HEK293T (cell line): ENCODE data around the gene BRF1.
"Not testable (repeated sequence)": the region's sequence is repeated elsewhere in the genome, so short reads cannot be mapped to it uniquely, and the experiment has no call there.

Experiments
- CTCF ChIA-PET: fragments of 350-600 bp; formaldehyde crosslinking; extraction: SDS; loops from one replicate; lab custom pipeline; 2021; ENCODE audit warnings: antibody characterized with exemption, inconsistent platforms; lab: Yijun Ruan, JAX
- POLR2A ChIA-PET: fragments of 350-600 bp; formaldehyde crosslinking; extraction: SDS; loops from one replicate; lab custom pipeline; 2020; ENCODE audit warnings: antibody characterized with exemption, inconsistent platforms; lab: Yijun Ruan, JAX
- DNase-seq: peaks from one replicate; pipeline ENCODE4 v3.0.0; 2012; ENCODE audit warnings: mixed read lengths; ENCODE audit errors: extremely low spot score
- ARNT ChIP-seq: fragments of 450-650 bp; IDR thresholded peaks from 2 replicates; pipeline ENCODE4 v1.6.1; 2017; ENCODE audit warnings: mild to moderate bottlenecking
- BHLHE40 ChIP-seq: fragments of 450-650 bp; IDR thresholded peaks from 2 replicates; pipeline ENCODE4 v1.6.1; 2016; ENCODE audit warnings: mild to moderate bottlenecking, moderate library complexity, borderline replicate concordance
- CTBP1 ChIP-seq: fragments of 450-650 bp; IDR thresholded peaks from 2 replicates; pipeline ENCODE4 v1.6.1; 2016; ENCODE audit warnings: borderline replicate concordance
- ELF4 ChIP-seq: fragments of 450-650 bp; IDR thresholded peaks from 2 replicates; pipeline ENCODE4 v1.6.1; 2017; ENCODE audit warnings: antibody characterized with exemption
- FOXA1 ChIP-seq: fragments of 450-650 bp; IDR thresholded peaks from 2 replicates; pipeline ENCODE4 v1.6.1; 2016; ENCODE audit warnings: mild to moderate bottlenecking
- FOXK2 ChIP-seq: fragments of 450-650 bp; IDR thresholded peaks from 2 replicates; pipeline ENCODE4 v1.6.1; 2016; ENCODE audit warnings: mild to moderate bottlenecking
- FOXM1 ChIP-seq: fragments of 450-650 bp; IDR thresholded peaks from 2 replicates; pipeline ENCODE4 v1.6.1; 2017; ENCODE audit warnings: mild to moderate bottlenecking, borderline replicate concordance
- HDGF ChIP-seq: fragments of 450-650 bp; IDR thresholded peaks from 2 replicates; pipeline ENCODE4 v1.6.1; 2017; ENCODE audit warnings: antibody characterized with exemption, borderline replicate concordance
- L3MBTL2 ChIP-seq: fragments of 450-650 bp; conservative IDR thresholded peaks from 2 replicates; pipeline ENCODE4 v1.6.1; 2016; ENCODE audit warnings: mild to moderate bottlenecking
- LEF1 ChIP-seq: fragments of 450-650 bp; IDR thresholded peaks from 2 replicates; pipeline ENCODE4 v1.6.1; 2017; ENCODE audit warnings: mild to moderate bottlenecking, borderline replicate concordance
- NFRKB ChIP-seq: fragments of 450-650 bp; IDR thresholded peaks from 2 replicates; pipeline ENCODE4 v1.6.1; 2016; ENCODE audit warnings: mild to moderate bottlenecking, moderate library complexity
- PKNOX1 ChIP-seq: fragments of 450-650 bp; IDR thresholded peaks from 2 replicates; pipeline ENCODE4 v1.6.1; 2016
- SP1 ChIP-seq: fragments of 450-650 bp; IDR thresholded peaks from 2 replicates; pipeline ENCODE4 v1.6.1; 2017
- SUZ12 ChIP-seq: fragments of 450-650 bp; IDR thresholded peaks from 2 replicates; pipeline ENCODE4 v1.6.1; 2016; ENCODE audit warnings: mild to moderate bottlenecking
- TARDBP ChIP-seq: fragments of 450-650 bp; IDR thresholded peaks from 2 replicates; pipeline ENCODE4 v1.6.1; 2016
- ZNF384 ChIP-seq: fragments of 450-650 bp; IDR thresholded peaks from 2 replicates; pipeline ENCODE4 v1.6.1; 2016

Gene BRF1

GRCh38 chr14:105292826-105293711, 7.7 kb downstream of the BRF1 start:
- POLR2A ChIA-PET: interaction anchor here (1.5 kb wide), 1 partner anchor 8 kb away, joined by 6 read pairs; the partner anchor contains the start of gene BRF1
- DNase-seq: no peak
- CTCF ChIA-PET: interaction anchor here (0.5 kb wide), 1 partner anchor 27 kb away, joined by 3 read pairs; no protein-coding TSS in a partner anchor
- no peak for TF ChIP-seq HDGF
- no peak for TF ChIP-seq LEF1
- no peak for TF ChIP-seq FOXK2
- no peak for TF ChIP-seq CTBP1
- TF ChIP-seq SP1: no peak
- TF ChIP-seq FOXM1: no peak
- no peak for TF ChIP-seq ZNF384
- no peak for TF ChIP-seq NFRKB
- no peak for TF ChIP-seq FOXA1
- no peak for TF ChIP-seq SUZ12
- no peak for TF ChIP-seq L3MBTL2
- TF ChIP-seq ELF4: no peak
- TF ChIP-seq ARNT: no peak
- TF ChIP-seq PKNOX1: no peak
- no peak for TF ChIP-seq TARDBP
- no peak for TF ChIP-seq BHLHE40

- DNase-seq: no peak
- ChIA-PET CTCF (interaction anchor here (0.6 to 1.0 kb wide), 3 partner anchors 10 to 115 kb away, joined by 3 read pairs; partner anchors contain the start of gene BRF1), POLR2A (interaction anchor here (2.0 kb wide), 1 partner anchor 24 kb away, joined by 6 read pairs; the partner anchor contains the start of gene PACS2)
- TF ChIP-seq NFRKB: no peak
- no peak for TF ChIP-seq ELF4
- TF ChIP-seq ZNF384: no peak
- no peak for TF ChIP-seq TARDBP
- TF ChIP-seq ARNT: no peak
- no peak for TF ChIP-seq LEF1
- no peak for TF ChIP-seq CTBP1
- TF ChIP-seq L3MBTL2: no peak
- TF ChIP-seq FOXM1: no peak
- no peak for TF ChIP-seq SP1
- TF ChIP-seq SUZ12: no peak
- TF ChIP-seq HDGF: no peak
- no peak for TF ChIP-seq FOXA1
- TF ChIP-seq BHLHE40: no peak
- TF ChIP-seq FOXK2: no peak
- TF ChIP-seq PKNOX1: no peak
These were observed 10.0 kb downstream of the BRF1 start for GRCh38 chr14:105290621-105291346.

- DNase-seq, CTCF ChIA-PET: not testable (repeated sequence)
- POLR2A ChIA-PET: interaction anchor here (0.9 to 1.4 kb wide), 2 partner anchors 11 to 12 kb away, joined by 3 to 5 read pairs; partner anchors contain the start of gene BRF1
These were observed 11.9 kb downstream of the BRF1 start for GRCh38 chr14:105288936-105289335.

- ChIA-PET CTCF (no interaction called here), POLR2A (no interaction called here)
- DNase-seq: no peak
- TF ChIP-seq L3MBTL2 (no peak), SP1 (no peak), ELF4 (no peak), ARNT (no peak), CTBP1 (no peak), FOXA1 (no peak), FOXK2 (no peak), FOXM1 (no peak), TARDBP (no peak), PKNOX1 (no peak), ZNF384 (no peak), BHLHE40 (no peak), SUZ12 (no peak), LEF1 (no peak), HDGF (no peak), NFRKB (no peak)
These were observed 13.3 kb downstream of the BRF1 start for GRCh38 chr14:105287249-105288102.

GRCh38 chr14:105286759-105287144, 14.0 kb downstream of the BRF1 start:
- DNase-seq: no peak
- ChIA-PET CTCF (no interaction called here), POLR2A (no interaction called here)
- TF ChIP-seq TARDBP (no peak), NFRKB (no peak), SUZ12 (no peak), ELF4 (no peak), SP1 (no peak)
